HS-5 (cell line): ENCODE data around the gene KRTAP9-8.
"Not testable (repeated sequence)": the region's sequence is repeated elsewhere in the genome, so short reads cannot be mapped to it uniquely, and the experiment has no call there.

Experiments used
- DNase-seq: peaks from one replicate; pipeline ENCODE4 v3.0.0-alpha.2; 2012; ENCODE audit warnings: low read depth

KRTAP9-8 gene

GRCh38 chr17:41237949-41238437 is at the start of gene KRTAP9-8:
Gene KRTAP9-8, plus strand, starts transcription at chr17:41237999. Its CDS starts 53 bp downstream, at chr17:41238052.
- not testable (repeated sequence) for DNase-seq

GRCh38 chr17:41189837-41190318 is 47.9 kb upstream of the KRTAP9-8 start, which contains the start of gene KRTAP9-1:
Gene KRTAP9-1, plus strand, starts transcription at chr17:41189887. Its CDS starts 0 bp downstream, at chr17:41189887.
- not testable (repeated sequence) for DNase-seq

- no peak for DNase-seq
Measured at GRCh38 chr17:41190328-41190727, 47.5 kb upstream of the KRTAP9-8 start.

GRCh38 chr17:41196068-41196467 is 41.7 kb upstream of the KRTAP9-8 start:
- no peak for DNase-seq

GRCh38 chr17:41199421-41200078 is 38.2 kb upstream of the KRTAP9-8 start:
- DNase-seq, result no peak

GRCh38 chr17:41211845-41212466 is 25.8 kb upstream of the KRTAP9-8 start:
- DNase-seq, result peak; percentile 30

GRCh38 chr17:41212524-41213169 is 25.2 kb upstream of the KRTAP9-8 start:
- no peak for DNase-seq

GRCh38 chr17:41215681-41216080 is 22.1 kb upstream of the KRTAP9-8 start:
- no peak for DNase-seq

GRCh38 chr17:41223821-41224220 is 14.0 kb upstream of the KRTAP9-8 start:
- no peak for DNase-seq

GRCh38 chr17:41226051-41226450 is 11.7 kb upstream of the KRTAP9-8 start:
- DNase-seq, result no peak

- DNase-seq, result not testable (repeated sequence)
Measured at GRCh38 chr17:41226598-41227095, 11.2 kb upstream of the KRTAP9-8 start, which contains the start of gene KRTAP9-2. Gene KRTAP9-2, plus strand, starts transcription at chr17:41226648. Its CDS starts 7 bp downstream, at chr17:41226655.

GRCh38 chr17:41230094-41230493 is 7.7 kb upstream of the KRTAP9-8 start:
- no peak for DNase-seq

- no peak for DNase-seq
Measured at GRCh38 chr17:41231731-41232130, 6.1 kb upstream of the KRTAP9-8 start.

GRCh38 chr17:41232399-41233105 is 5.2 kb upstream of the KRTAP9-8 start, which contains the start of gene KRTAP9-3:
Gene KRTAP9-3, plus strand, starts transcription at chr17:41232449. Its CDS starts 53 bp downstream, at chr17:41232502.
- DNase-seq, result not testable (repeated sequence)

- not testable (repeated sequence) for DNase-seq
Measured at GRCh38 chr17:41237116-41237515, 683 bp upstream of the KRTAP9-8 start.

- DNase-seq, result not testable (repeated sequence)
Measured at GRCh38 chr17:41246995-41247787, 9.4 kb downstream of the KRTAP9-8 start.

- DNase-seq, result not testable (repeated sequence)
Measured at GRCh38 chr17:41249637-41250240, 11.9 kb downstream of the KRTAP9-8 start, which contains the start of gene KRTAP9-4. Gene KRTAP9-4, plus strand, starts transcription at chr17:41249687. Its CDS starts 34 bp downstream, at chr17:41249721.

- no peak for DNase-seq
Measured at GRCh38 chr17:41251261-41251660, 13.5 kb downstream of the KRTAP9-8 start.

- DNase-seq, result no peak
Measured at GRCh38 chr17:41254861-41255260, 17.1 kb downstream of the KRTAP9-8 start.
